Measurements from ENCODE around the gene NUP93. TPM values are rescaled to one million over a fixed set of nuclear protein-coding genes. Genes with fewer than 3 reads are reported as not detected.

The NUP93 gene
- total and polyA plus RNA-seq, 2 donors (not counting 3 experiments of a cell fraction or from before 2014, with no cell fraction given): 62.3 to 124 TPM

GRCh38 chr16:56880176-56880575, 150.2 kb downstream of the NUP93 start:
- ChIA-PET CTCF (no interaction called here), POLR2A (no interaction called here)
- Histone ChIP-seq H3K27ac (ENCODE audit: insufficient read depth, low read depth, low read length) (no peak overlapping the region), H4K20me1 (replicated peaks; ENCODE audit: control insufficient read depth, extremely low read depth, insufficient read depth, low read length) (no peaks in the 10 kb centered on the region), H3K4me3 (replicated peaks in 1 of 3; ENCODE audit: insufficient read depth in 1 of 3, low read depth in 1 of 3, low read length in 3 of 3) (no peak overlapping the region), H3K4me2 (ENCODE audit: insufficient read depth, low read length) (no peak overlapping the region), H3K4me1 (ENCODE audit: control insufficient read depth, extremely low read depth, insufficient read depth, low read length) (no peaks in the 10 kb centered on the region), H3K27me3 (ENCODE audit: control insufficient read depth in 2 of 2, insufficient read depth in 2 of 2, low read length in 2 of 2) (no peaks in the 10 kb centered on the region), H3K36me3 (ENCODE audit: control insufficient read depth in 2 of 2, extremely low read depth in 1 of 2, insufficient read depth in 2 of 2, low read length in 2 of 2) (no peaks in the 10 kb centered on the region), H3K9me1 (replicated peaks; ENCODE audit: control insufficient read depth, extremely low read depth, insufficient read depth, low read length) (no peaks in the 10 kb centered on the region), H3K9ac (replicated peaks; ENCODE audit: extremely low read depth, insufficient read depth, low read length) (no peak overlapping the region), H3K9me3 (replicated peaks; ENCODE audit: control insufficient read depth, insufficient read depth, low read length) (no peaks in the 10 kb centered on the region), H2AFZ (ENCODE audit: low read depth, low read length) (no peak overlapping the region), H3K79me2 (ENCODE audit: control insufficient read depth, insufficient read depth, low read length) (no peaks in the 10 kb centered on the region)
- FAIRE-seq: no peak
- no TSS peak for BruUV-seq (replicated peaks)
- dilution Hi-C loops (cut with MboI; ENCODE audit: extremely low pct_ligation_motif_present, low sequenced_read_pairs) (no loop called here), intact Hi-C loops (cut with micrococcal nuclease) (no loop called here)
- DNase-seq (ENCODE audit: low read depth, low spot score): no peak
- no peak for TF ChIP-seq EZH2 (IDR thresholded peaks at IDR 0.05; ENCODE audit: borderline replicate concordance, low read depth, low read length, severe bottlenecking)
- TF ChIP-seq MYC (IDR thresholded peaks at IDR 0.05; ENCODE audit: low read depth, low read length): no peak
- no peak for TF ChIP-seq POLR2AphosphoS5 (IDR thresholded peaks at IDR 0.05; ENCODE audit: insufficient read depth, low read depth, low read length)
- no peak for TF ChIP-seq MAX (IDR thresholded peaks at IDR 0.05; ENCODE audit: insufficient read depth, insufficient read length)
- TF ChIP-seq GATA2 (IDR thresholded peaks at IDR 0.05; ENCODE audit: insufficient read depth, insufficient read length, low read depth, low read length): no peak
- TF ChIP-seq CTCF (IDR thresholded peaks at IDR 0.05; ENCODE audit: extremely low read depth in 1 of 2, insufficient read depth in 1 of 2, low read depth in 1 of 2, low read length in 2 of 2): no peak
- TF ChIP-seq JUN (IDR thresholded peaks at IDR 0.05; ENCODE audit: borderline replicate concordance, insufficient read depth, insufficient read length, low read depth): no peak
- no peak for TF ChIP-seq FOS (IDR thresholded peaks at IDR 0.05; ENCODE audit: borderline replicate concordance, insufficient read depth, low read length)
- TF ChIP-seq POLR2A (IDR thresholded peaks at IDR 0.05; ENCODE audit: low read depth, low read length): no peak
